ENCODE results near the gene RESP18.

DNA sequence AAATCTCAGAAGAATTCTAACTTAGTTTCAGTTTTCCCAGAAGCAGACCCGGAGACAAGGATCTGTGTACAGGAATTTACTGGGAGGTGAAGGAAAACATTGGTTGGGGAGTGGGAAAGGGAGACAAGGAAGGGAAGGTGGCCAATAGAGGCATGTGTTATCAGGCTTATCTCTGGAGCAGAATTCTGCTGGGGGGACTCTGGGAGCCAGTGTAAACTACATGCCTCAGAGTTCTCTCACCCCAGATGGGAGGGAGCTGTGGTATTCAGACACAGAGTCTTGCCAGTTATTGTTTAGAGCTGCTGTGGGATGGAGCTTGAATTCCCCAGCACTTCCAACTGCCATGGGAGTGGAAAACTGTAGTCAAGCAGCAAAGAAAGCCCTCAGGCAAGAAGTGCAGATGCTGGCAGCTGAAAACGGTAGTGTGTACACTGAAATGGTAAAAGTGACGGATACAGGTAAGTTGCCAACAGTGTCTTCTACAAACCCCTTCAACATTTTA, 36.2 kb upstream of the RESP18 start:
- TF ChIP-seq, protein P1, sequence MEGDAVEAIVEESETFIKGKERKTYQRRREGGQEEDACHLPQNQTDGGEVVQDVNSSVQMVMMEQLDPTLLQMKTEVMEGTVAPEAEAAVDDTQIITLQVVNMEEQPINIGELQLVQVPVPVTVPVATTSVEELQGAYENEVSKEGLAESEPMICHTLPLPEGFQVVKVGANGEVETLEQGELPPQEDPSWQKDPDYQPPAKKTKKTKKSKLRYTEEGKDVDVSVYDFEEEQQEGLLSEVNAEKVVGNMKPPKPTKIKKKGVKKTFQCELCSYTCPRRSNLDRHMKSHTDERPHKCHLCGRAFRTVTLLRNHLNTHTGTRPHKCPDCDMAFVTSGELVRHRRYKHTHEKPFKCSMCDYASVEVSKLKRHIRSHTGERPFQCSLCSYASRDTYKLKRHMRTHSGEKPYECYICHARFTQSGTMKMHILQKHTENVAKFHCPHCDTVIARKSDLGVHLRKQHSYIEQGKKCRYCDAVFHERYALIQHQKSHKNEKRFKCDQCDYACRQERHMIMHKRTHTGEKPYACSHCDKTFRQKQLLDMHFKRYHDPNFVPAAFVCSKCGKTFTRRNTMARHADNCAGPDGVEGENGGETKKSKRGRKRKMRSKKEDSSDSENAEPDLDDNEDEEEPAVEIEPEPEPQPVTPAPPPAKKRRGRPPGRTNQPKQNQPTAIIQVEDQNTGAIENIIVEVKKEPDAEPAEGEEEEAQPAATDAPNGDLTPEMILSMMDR (IDR thresholded peaks at IDR 0.05) = no peak
- no peak for TF ChIP-seq EZH2 (IDR thresholded peaks at IDR 0.05; ENCODE audit: borderline replicate concordance, insufficient read depth, low read depth, low read length, poor library complexity, severe bottlenecking)
